OCI-LY3 (cell line): ENCODE measurements around the gene LRRC32.

Experiments used
- H2AFZ ChIP-seq: fragments of 200-600, 300-600 bp; shearing (Covaris generic); 2 replicates; pipeline ENCODE4 v1.6.0; 2014; ENCODE audit warnings: antibody characterized with exemption, low read depth, low read length
- H3K27ac ChIP-seq: fragments of 200-600, 300-600 bp; sonication (generic); 2 replicates; pipeline ENCODE4 v1.5.1; 2014; ENCODE audit warnings: mild to moderate bottlenecking, low read length, moderate library complexity, mixed read lengths
- H3K27me3 ChIP-seq: fragments of 200-600, 300-600 bp; sonication (generic); 2 replicates; pipeline ENCODE4 v1.6.1; 2014; ENCODE audit warnings: low read depth, low read length, mixed read lengths
- H3K36me3 ChIP-seq: fragments of 200-600, 300-600 bp; sonication (generic); replicated peaks from 2 replicates; pipeline ENCODE3; 2014; ENCODE audit warnings: low read depth, low read length, mixed read lengths
- H3K4me1 ChIP-seq: fragments of 300-600, 200-600 bp; sonication (generic); 2 replicates; pipeline ENCODE4 v1.6.1; 2014; ENCODE audit warnings: low read length, mixed read lengths
- H3K4me2 ChIP-seq: fragments of 200-600, 300-600 bp; sonication (generic); 2 replicates; pipeline ENCODE4 v1.6.1; 2014; ENCODE audit warnings: low read length, mixed read lengths
- H3K4me3 ChIP-seq: fragments of 300-600, 200-600 bp; sonication (generic); 2 replicates; pipeline ENCODE4 v1.5.1; 2014; ENCODE audit warnings: antibody characterized with exemption, mild to moderate bottlenecking, low read length, moderate library complexity
- H3K79me2 ChIP-seq: fragments of 300-600, 200-600 bp; shearing (Covaris generic); 2 replicates; pipeline ENCODE4 v1.6.1; 2014; ENCODE audit warnings: mild to moderate bottlenecking, low read length, mixed read lengths
- H3K9ac ChIP-seq: fragments of 300-600, 200-600 bp; shearing (Covaris generic); 2 replicates; pipeline ENCODE4 v1.6.0; 2014; ENCODE audit warnings: mild to moderate bottlenecking, low read length, moderate library complexity
- H3K9me3 ChIP-seq: fragments of 200-600, 300-600 bp; shearing (Covaris generic); 2 replicates; pipeline ENCODE4 v1.6.1; 2014; ENCODE audit warnings: low read length, mixed read lengths; ENCODE audit not compliant: insufficient read depth
- H4K20me1 ChIP-seq: fragments of 200-600, 300-600 bp; sonication (generic); 2 replicates; pipeline ENCODE4 v1.6.1; 2016; ENCODE audit warnings: low read length, mixed read lengths; ENCODE audit not compliant: insufficient read depth
- EZH2phosphoT487 ChIP-seq: fragments of 200-600 bp; shearing (Covaris generic); IDR thresholded peaks from 2 replicates; pipeline ENCODE4 v1.6.1; 2018; ENCODE audit warnings: antibody characterized with exemption, mixed run types, low read depth
- TF ChIP-seq, protein P1 (sequence below): fragments of 200-600, 300-600 bp; sonication (generic); IDR thresholded peaks from 2 replicates; pipeline ENCODE4 v1.5.1; 2014; ENCODE audit warnings: antibody characterized with exemption, low read length, low read depth

The LRRC32 gene

DNA sequence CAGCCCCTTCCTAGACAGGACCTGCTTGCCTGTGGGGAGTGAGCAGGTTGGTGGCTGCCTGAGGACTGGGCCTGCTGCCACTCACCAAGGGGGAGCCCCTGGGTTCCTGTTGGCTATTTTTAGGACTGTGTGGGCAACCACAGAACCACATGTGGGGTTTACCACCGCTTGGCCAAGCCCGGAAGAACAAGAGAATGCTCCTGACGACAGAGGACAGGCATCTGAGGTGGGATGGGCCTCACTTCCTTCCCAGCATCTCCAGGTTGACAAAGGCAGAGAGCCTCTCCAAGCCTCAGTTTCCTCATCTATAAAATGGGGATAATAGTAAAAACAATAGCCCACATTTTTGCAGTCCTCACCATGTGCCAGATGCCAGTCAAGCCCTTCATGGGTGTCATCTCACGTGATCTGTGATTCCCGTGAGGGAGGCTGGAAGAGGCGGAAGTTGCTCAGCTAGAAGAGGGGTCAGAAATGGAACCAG is 43.6 kb downstream of the LRRC32 start:
- Histone ChIP-seq H3K4me2 (peak overlapping the region; percentile 43), H2AFZ (0 out of 2 replicates have a peak overlapping the region, but pooled peaks have one; percentile 19), H3K79me2 (no peaks in the 10 kb centered on the region), H3K27ac (no peak overlapping the region), H3K4me1 (peaks cover 47% of the 10 kb centered on the region), H3K4me3 (peak overlapping the region; percentile 8; the same call in 1 of the 2 replicates), H3K9ac (no peak overlapping the region), H3K36me3 (peaks cover 11% of the 10 kb centered on the region), H3K27me3 (peaks cover 14% of the 10 kb centered on the region), H3K9me3 (peaks cover 10% of the 10 kb centered on the region; the same call in 1 of the 2 replicates), H4K20me1 (no peaks in the 10 kb centered on the region)
- TF ChIP-seq EZH2phosphoT487, result no peak
- TF ChIP-seq, protein P1, sequence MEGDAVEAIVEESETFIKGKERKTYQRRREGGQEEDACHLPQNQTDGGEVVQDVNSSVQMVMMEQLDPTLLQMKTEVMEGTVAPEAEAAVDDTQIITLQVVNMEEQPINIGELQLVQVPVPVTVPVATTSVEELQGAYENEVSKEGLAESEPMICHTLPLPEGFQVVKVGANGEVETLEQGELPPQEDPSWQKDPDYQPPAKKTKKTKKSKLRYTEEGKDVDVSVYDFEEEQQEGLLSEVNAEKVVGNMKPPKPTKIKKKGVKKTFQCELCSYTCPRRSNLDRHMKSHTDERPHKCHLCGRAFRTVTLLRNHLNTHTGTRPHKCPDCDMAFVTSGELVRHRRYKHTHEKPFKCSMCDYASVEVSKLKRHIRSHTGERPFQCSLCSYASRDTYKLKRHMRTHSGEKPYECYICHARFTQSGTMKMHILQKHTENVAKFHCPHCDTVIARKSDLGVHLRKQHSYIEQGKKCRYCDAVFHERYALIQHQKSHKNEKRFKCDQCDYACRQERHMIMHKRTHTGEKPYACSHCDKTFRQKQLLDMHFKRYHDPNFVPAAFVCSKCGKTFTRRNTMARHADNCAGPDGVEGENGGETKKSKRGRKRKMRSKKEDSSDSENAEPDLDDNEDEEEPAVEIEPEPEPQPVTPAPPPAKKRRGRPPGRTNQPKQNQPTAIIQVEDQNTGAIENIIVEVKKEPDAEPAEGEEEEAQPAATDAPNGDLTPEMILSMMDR, result no peak

DNA sequence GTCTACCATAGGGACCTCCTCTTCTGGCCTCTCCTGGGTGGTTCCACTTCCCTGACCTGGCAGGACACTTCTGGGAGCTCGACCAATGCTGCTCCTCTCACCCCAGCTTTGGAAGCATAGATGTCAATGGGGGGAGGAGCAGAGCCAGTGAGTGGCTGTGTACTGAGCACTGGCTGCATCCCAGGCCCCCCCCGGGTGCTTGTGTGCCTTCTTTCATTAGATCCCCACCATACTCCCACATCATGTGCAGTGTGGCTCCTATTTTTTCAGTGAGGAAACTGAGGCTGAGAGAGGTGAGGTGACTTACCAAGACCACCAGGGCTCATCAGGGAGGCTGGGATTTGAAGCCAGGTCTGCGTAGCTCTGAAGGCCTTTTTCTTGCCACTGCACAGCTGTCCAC is 44.3 kb downstream of the LRRC32 start:
- H3K27ac ChIP-seq, result no peak overlapping the region
- peaks cover 47% of the 10 kb centered on the region for H3K4me1 ChIP-seq
- H3K9ac ChIP-seq, result no peak overlapping the region
- H3K27me3 ChIP-seq, result peaks cover 14% of the 10 kb centered on the region
- peak overlapping the region; percentile 43 for H3K4me2 ChIP-seq
- no peaks in the 10 kb centered on the region for H3K79me2 ChIP-seq
- H2AFZ ChIP-seq, result no peak overlapping the region
- TF ChIP-seq, protein P1, result no peak
- TF ChIP-seq EZH2phosphoT487, result no peak
- no peaks in the 10 kb centered on the region for H4K20me1 ChIP-seq
- H3K4me3 ChIP-seq, result no peak overlapping the region
- H3K36me3 ChIP-seq, result peaks cover 11% of the 10 kb centered on the region
- H3K9me3 ChIP-seq, result peaks cover 10% of the 10 kb centered on the region; the same call in 1 of the 2 replicates

DNA sequence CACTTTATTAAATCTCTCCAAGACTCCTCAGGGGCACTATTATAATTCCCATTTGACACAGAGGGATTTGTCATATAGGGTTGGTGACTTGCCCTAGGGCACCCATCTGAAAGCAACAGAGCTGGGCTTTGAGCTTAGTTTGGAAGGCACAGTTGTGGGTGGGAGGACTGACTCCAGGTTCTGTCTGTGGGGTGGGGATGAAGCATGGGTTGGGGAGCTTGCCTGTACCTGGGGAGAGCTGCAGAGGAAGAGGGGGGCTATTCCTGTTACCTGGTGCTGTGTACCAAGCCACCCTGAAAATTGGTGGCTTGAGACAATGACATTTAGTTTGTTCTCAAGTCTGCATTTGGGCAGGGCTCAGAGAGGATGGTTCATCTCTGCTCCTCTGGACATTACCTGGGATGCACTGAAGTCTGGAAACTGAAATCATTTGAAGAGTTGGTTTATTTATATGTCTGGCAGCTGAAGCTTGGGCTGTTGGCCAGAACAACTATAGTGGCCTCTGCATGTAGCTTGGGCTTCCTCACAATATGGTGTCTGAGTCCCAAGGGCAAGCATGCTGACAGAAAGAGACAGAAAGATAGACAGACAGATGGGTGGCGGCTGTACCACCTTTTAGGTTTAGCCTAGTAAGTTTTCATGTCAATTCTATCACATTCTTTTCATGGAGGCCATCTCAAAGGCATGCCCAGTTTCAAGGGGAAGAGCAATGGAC is 44.9 kb downstream of the LRRC32 start:
- Histone ChIP-seq H3K27ac (no peak overlapping the region), H3K4me2 (no peak overlapping the region), H3K9me3 (peaks cover 10% of the 10 kb centered on the region; the same call in 1 of the 2 replicates), H4K20me1 (no peaks in the 10 kb centered on the region), H3K79me2 (no peaks in the 10 kb centered on the region), H3K36me3 (peaks cover 11% of the 10 kb centered on the region), H2AFZ (no peak overlapping the region), H3K4me3 (no peak overlapping the region), H3K9ac (no peak overlapping the region), H3K4me1 (peaks cover 46% of the 10 kb centered on the region), H3K27me3 (peaks cover 14% of the 10 kb centered on the region)
- no peak for TF ChIP-seq EZH2phosphoT487
- TF ChIP-seq, protein P1, result no peak

DNA sequence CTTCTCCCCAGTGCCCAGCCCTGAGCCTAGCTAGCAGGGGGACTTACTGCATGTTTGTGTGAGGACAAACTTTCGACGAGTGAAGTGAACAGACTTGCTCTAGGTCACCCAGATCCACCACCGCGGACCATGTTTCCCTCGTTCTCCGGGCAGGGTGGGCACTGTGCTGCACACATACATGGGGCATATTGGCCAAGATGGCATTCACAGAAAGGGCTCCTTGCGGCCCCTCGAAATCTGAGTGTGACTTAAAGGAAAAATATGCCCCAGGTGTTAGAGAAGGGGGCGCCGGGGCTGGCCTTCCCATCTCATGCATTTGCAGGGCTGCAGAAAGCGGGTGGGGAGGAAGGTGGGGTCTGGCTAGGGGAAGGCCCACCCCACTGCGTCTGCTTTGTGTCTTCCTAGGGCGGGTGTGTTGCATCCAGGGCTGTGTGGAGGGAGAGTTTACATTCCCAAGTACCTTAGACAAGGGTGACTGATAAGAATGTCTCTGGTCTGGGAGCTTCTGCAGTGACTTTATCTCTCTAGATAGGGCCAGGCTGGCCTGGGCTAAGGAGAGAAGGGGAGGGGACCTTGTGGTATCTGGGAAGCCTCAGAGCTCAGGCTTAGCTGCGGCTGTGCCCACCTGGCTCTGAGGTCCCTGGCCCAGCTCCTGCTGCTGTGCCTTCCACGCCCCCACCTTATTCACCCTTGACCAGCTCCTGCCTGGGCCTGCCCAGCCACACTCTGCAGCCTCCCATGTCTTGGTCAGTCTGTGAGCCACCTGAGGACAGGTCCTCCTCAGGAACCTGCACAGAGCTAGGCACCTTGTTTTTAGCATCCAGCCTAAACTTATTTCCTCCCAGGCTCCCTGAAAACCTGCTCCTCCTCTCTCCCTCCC is 45.8 kb downstream of the LRRC32 start:
- H3K4me1 ChIP-seq, result peaks cover 37% of the 10 kb centered on the region
- no peak overlapping the region for H2AFZ ChIP-seq
- H3K9me3 ChIP-seq, result peaks cover 10% of the 10 kb centered on the region; the same call in 1 of the 2 replicates
- H3K36me3 ChIP-seq, result peaks cover 11% of the 10 kb centered on the region
- no peak overlapping the region for H3K9ac ChIP-seq
- H4K20me1 ChIP-seq, result no peaks in the 10 kb centered on the region
- TF ChIP-seq EZH2phosphoT487, result no peak
- TF ChIP-seq, protein P1, result no peak
- H3K27ac ChIP-seq, result no peak overlapping the region
- H3K4me3 ChIP-seq, result no peak overlapping the region
- no peak overlapping the region for H3K4me2 ChIP-seq
- no peaks in the 10 kb centered on the region for H3K79me2 ChIP-seq
- H3K27me3 ChIP-seq, result peaks cover 14% of the 10 kb centered on the region
